COLO829 (cell line): ENCODE measurements around the gene ACADL.

ENCODE experiments used
- DNase-seq: peaks from one replicate; pipeline ENCODE4 v3.0.0; 2012; ENCODE audit warnings: low spot score

The ACADL gene

DNA sequence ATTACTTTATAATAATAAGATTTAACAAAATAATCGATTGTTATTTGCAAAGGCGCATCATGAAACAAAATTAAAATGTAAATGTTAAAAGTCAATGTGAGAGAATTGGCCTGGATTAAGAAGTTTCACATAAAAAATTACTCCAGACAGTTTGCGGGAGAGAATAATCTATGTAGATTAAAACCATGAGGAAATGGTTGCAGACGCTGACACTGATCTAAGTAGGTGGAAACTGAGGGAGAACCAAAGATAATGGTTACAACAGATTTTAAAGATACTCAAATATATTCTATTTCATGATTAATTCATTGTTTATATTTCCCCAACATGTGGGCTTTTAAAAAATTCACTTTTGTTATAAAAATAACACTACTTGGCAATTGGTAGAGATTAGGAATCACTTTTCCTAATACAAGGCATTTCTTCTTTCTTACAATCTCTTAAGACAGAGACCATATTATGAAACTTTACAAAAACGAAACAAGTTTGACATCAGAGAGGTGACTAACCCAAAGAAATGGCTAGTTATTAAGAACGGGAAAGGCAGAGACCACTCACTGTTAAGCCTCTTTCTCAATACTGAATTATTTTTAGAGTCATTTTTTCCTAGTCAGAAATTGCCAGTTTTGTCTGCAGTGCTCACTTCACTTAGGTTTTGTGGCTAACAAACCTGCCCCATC is 55.6 kb downstream of the ACADL start:
- DNase-seq: peak; percentile 27

DNA sequence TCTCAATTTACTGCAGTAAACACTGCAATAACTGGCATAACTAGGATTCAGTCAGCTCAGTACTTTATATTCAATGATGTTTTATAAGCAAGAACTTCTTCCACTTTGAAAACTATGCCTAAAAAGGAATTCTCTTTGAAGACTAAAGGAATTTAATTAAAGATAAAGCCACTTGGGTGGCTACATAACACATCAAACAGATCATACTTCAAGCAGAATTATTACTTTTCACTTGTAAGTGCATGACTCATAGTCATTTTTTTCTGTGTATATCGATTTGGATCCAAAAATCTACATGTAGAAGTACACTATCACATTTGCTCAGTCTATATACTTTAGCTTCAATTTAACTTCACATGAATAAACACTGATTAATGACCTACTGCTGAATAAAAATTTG is 58.0 kb downstream of the ACADL start:
- no peak for DNase-seq

DNA sequence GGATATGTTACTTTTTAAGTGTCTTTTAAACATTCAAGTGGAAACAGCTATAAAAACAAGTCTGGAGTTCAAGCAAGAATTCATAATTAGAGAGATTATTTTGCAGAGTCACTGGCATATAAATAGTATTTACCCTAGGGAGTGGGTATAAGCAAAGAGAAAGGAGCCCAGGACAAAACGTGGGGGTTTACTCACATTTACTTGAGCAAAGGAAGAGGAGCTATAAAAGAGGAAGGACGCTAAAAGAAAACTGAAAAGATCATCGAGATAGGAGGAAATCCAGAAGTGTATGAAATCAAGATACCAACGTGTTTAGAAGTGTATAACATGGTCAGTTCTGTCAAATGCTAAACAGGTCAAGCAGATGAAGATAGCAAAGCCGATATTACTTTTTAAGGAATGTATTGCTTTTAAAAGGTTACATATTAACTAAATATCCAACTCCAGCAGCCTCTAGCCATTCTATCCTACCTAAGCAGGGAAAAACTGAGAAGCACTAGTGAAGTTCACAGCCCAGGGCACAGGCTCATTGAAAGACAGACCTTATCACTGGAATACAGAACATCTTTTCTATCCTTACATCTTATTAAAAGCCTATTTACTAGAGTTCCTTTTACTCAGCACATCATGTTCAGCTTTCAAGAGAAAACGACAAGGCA is 62.7 kb downstream of the ACADL start:
- DNase-seq: no peak

DNA sequence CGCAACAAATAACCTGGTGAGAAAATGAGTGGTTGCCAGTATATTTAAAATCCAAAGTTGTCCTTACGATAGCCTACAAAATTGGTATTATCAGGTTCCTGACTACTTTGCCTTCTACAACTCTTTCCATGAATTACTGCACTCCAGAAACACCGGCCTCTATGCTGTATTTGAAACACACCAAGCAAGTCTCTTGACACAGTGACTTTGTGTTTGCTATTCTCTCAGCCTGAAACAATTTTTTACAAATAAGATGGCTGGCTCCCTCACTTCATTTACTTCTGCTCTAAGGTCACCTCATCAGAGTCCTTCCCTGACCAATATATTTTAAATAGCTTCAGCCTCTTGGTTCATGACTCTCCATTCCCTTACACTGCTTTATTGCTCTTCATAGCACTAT is 66.2 kb downstream of the ACADL start:
- no peak for DNase-seq

DNA sequence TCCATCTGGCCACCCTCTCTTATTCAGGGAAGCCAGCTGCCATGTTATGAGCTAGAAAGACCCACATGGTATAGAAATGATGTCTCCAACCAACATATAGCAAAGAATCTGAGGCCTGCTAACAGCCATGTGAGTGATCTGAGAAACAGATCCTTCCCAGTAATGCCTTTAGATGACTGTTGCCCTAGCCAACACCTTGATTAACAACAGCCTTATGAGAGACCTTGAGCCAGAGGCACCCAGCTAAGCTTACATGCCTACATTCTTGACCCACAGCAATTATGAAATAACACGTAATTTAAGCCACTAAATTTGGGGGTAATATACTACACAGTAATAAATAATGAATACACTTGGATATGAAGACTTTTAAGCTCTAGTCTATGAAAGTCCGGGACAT is 67.0 kb downstream of the ACADL start:
- DNase-seq: no peak

DNA sequence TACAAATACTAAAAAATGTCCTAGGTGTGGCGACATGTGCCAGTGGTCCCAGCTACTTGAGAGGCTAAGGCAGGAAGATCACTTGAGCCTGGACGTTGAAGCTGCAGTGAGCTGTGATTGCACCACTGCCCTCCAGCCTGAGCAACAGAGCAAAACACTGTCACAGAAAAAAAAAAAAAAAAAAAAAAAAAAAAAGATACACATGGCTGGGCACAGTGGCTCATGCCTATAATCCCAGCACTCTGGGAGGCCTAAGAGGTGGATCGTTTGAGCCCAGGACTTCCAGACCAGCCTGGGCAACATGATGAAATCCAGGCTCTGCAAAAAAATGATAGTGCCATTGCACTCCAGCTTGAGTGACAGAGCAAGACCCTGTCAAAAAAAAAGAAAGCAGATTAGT is 67.7 kb downstream of the ACADL start:
- DNase-seq: no peak

DNA sequence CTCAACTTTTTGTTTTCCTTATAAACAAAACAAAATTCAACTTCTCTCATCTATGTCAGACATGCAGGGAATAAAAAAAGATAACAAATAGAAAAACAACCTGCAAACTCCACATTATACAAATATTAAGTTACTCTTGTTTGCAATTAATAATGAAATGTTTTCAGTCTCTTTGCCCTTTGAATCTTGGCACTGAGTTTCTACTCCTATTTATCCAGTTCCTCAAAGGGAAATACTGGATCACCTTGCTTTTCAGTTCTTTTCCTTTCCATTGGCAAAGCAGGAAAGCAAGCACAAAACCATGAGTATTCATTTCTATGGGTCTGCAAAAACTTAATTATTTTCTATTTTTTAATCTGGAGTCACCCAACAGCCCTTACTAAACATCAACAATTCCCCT is 77.6 kb downstream of the ACADL start:
- DNase-seq: no peak
